Endothelial cell of umbilical vein (primary cell): ENCODE data around the gene SKP1. TPM values are rescaled to one million over a fixed set of nuclear protein-coding genes. Genes with fewer than 3 reads are reported as not detected.

Experiments
- BruUV-seq: library from RNA; stranded (reverse); fragments of 400-500 nt; replicated peaks from 2 replicates; lab custom pipeline; 2021; lab: Mats Ljungman, UMichigan
- CTCF ChIA-PET: fragments of 300-600, 350-600 bp; sonication (Branson Sonifier 250); formaldehyde crosslinking; loops from one replicate; lab custom pipeline; 2021; ENCODE audit warnings: antibody characterized with exemption, inconsistent platforms; lab: Charles Lee
- POLR2A ChIA-PET: fragments of 300-600, 350-600 bp; sonication (Branson Sonifier 250); formaldehyde crosslinking; loops from one replicate; lab custom pipeline; 2021; ENCODE audit warnings: antibody characterized with exemption, inconsistent platforms; lab: Charles Lee
- DNase-seq: peaks from one replicate; pipeline ENCODE4 v3.0.0-alpha.2; 2011; ENCODE audit warnings: low read depth, low spot score
- FAIRE-seq: peaks from 2 replicates; lab custom pipeline; 2011; peaks lifted over from hg19 to GRCh38; lab: Jason Lieb, UNC
- H2AFZ ChIP-seq: 2 replicates; pipeline ENCODE4 v1.6.0; 2012; ENCODE audit warnings: low read depth, low read length, control low read depth, inconsistent platforms
- H3K27ac ChIP-seq: 2 replicates; pipeline ENCODE4 v1.5.1; 2011; ENCODE audit warnings: low read depth, mild to moderate bottlenecking, control low read depth, low read length, moderate library complexity; ENCODE audit not compliant: insufficient read depth
- H3K27me3 ChIP-seq, 2 experiments: 2 replicates each; pipeline versions ENCODE4 v1.6.0 to v1.6.1; 2011; ENCODE audit warnings: low read length in 2 of 2, mixed read lengths in 1 of 2; ENCODE audit not compliant: control insufficient read depth in 2 of 2, insufficient read depth in 2 of 2
- H3K36me3 ChIP-seq, 2 experiments: 2 replicates in 1 of 2; 3 replicates in 1 of 2; pipeline ENCODE4 v1.5.1; 2011; ENCODE audit warnings: low read length in 2 of 2, mild to moderate bottlenecking in 1 of 2, moderate library complexity in 1 of 2; ENCODE audit not compliant: control insufficient read depth in 2 of 2, insufficient read depth in 2 of 2; ENCODE audit errors: extremely low read depth in 1 of 2
- H3K4me1 ChIP-seq: 3 replicates; pipeline ENCODE4 v1.5.1; 2011; ENCODE audit warnings: mild to moderate bottlenecking, low read length; ENCODE audit not compliant: control insufficient read depth, insufficient read depth; ENCODE audit errors: extremely low read depth
- H3K4me2 ChIP-seq: 2 replicates; pipeline ENCODE4 v1.6.1; 2011; ENCODE audit warnings: low read length, control low read depth, mixed read lengths; ENCODE audit not compliant: insufficient read depth
- H3K4me3 ChIP-seq, 3 experiments: fragments of 200-600 bp in 1 of 3; sonication (generic), shearing (Covaris generic) in 1 of 3; replicated peaks in 1 of 3; 2 replicates each; pipeline ENCODE4 v1.5.1; 2011 to 2016; ENCODE audit warnings: control low read depth in 3 of 3, low read length in 3 of 3, mild to moderate bottlenecking in 2 of 3, inconsistent platforms in 1 of 3, low read depth in 1 of 3, moderate library complexity in 1 of 3; ENCODE audit not compliant: insufficient read depth in 1 of 3
- H3K79me2 ChIP-seq: 2 replicates; pipeline ENCODE4 v1.6.0; 2012; ENCODE audit warnings: low read length, inconsistent platforms; ENCODE audit not compliant: control insufficient read depth, insufficient read depth
- H3K9ac ChIP-seq: replicated peaks from 2 replicates; pipeline ENCODE3; 2011; ENCODE audit warnings: low read length, control low read depth; ENCODE audit not compliant: insufficient read depth; ENCODE audit errors: extremely low read depth
- H3K9me1 ChIP-seq: replicated peaks from 3 replicates; pipeline ENCODE4 v1.6.0; 2011; ENCODE audit warnings: mild to moderate bottlenecking, low read length; ENCODE audit not compliant: control insufficient read depth, insufficient read depth; ENCODE audit errors: extremely low read depth
- H3K9me3 ChIP-seq: replicated peaks from 2 replicates; pipeline ENCODE4 v1.5.1; 2012; ENCODE audit warnings: low read length, inconsistent platforms; ENCODE audit not compliant: control insufficient read depth, insufficient read depth
- H4K20me1 ChIP-seq: replicated peaks from 2 replicates; pipeline ENCODE3; 2011; ENCODE audit warnings: mild to moderate bottlenecking, low read length; ENCODE audit not compliant: control insufficient read depth, insufficient read depth; ENCODE audit errors: extremely low read depth
- CTCF ChIP-seq, 2 donors: IDR thresholded peaks; 1 replicate in 1 of 2; 2 replicates in 1 of 2; pipeline ENCODE4 v1.5.1; 2011; ENCODE audit warnings: low read length in 2 of 2, mild to moderate bottlenecking in 2 of 2, moderate library complexity in 2 of 2, control low read depth in 1 of 2, inconsistent platforms in 1 of 2, low read depth in 1 of 2; ENCODE audit not compliant: insufficient read depth in 1 of 2; ENCODE audit errors: extremely low read depth in 1 of 2
- EZH2 ChIP-seq: IDR thresholded peaks from 2 replicates; pipeline ENCODE4 v1.6.1; 2012; ENCODE audit warnings: borderline replicate concordance, low read depth, mild to moderate bottlenecking, moderate library complexity, low read length, inconsistent platforms; ENCODE audit not compliant: severe bottlenecking
- FOS ChIP-seq: IDR thresholded peaks from 2 replicates; pipeline ENCODE4 v1.6.1; 2011; ENCODE audit warnings: mild to moderate bottlenecking, low read length, moderate library complexity, borderline replicate concordance; ENCODE audit not compliant: insufficient read depth
- GATA2 ChIP-seq: IDR thresholded peaks from 2 replicates; pipeline ENCODE4 v1.7.0; 2011; ENCODE audit warnings: low read depth, mild to moderate bottlenecking, moderate library complexity, mixed read lengths, low read length; ENCODE audit not compliant: insufficient read length, insufficient read depth
- JUN ChIP-seq: IDR thresholded peaks from 2 replicates; pipeline ENCODE4 v1.6.1; 2011; ENCODE audit warnings: borderline replicate concordance, low read depth; ENCODE audit not compliant: insufficient read length, insufficient read depth
- MAX ChIP-seq: IDR thresholded peaks from 2 replicates; pipeline ENCODE4 v1.6.1; 2011; ENCODE audit not compliant: insufficient read depth, insufficient read length
- MYC ChIP-seq: IDR thresholded peaks from one replicate; pipeline ENCODE4 v1.6.1; 2011; ENCODE audit warnings: mild to moderate bottlenecking, low read depth, low read length
- POLR2A ChIP-seq: IDR thresholded peaks from 2 replicates; pipeline ENCODE4 v1.6.1; 2012; ENCODE audit warnings: low read depth, mild to moderate bottlenecking, control low read depth, low read length
- POLR2AphosphoS5 ChIP-seq: IDR thresholded peaks from 2 replicates; pipeline ENCODE4 v1.6.1; 2012; ENCODE audit warnings: low read depth, mild to moderate bottlenecking, control low read depth, low read length, moderate library complexity; ENCODE audit not compliant: insufficient read depth
- dilution Hi-C: fragments of 300-500 bp; cut with MboI; formaldehyde crosslinking; loops from one replicate; pipeline ENCODE4 v1.15.0; 2019; ENCODE audit warnings: low sequenced_read_pairs; ENCODE audit not compliant: extremely low pct_ligation_motif_present
- intact Hi-C: fragments of 100-400 bp; cut with micrococcal nuclease; formaldehyde crosslinking; loops from one replicate; pipeline ENCODE4 v1.10.0; 2022
- polyA plus RNA-seq, 4 experiments: library from polyadenylated mRNA; depleted of rRNA in 3 of 4; stranded (reverse) in 3 of 4; unstranded in 1 of 4; fragments of >200 nt; gene quantifications; 2 replicates each; pipeline versions ENCODE4 v1.2.1 to v1.2.3, GENCODE V29; 2011 to 2012; ENCODE audit warnings: missing spikeins in 1 of 4
- total RNA-seq: library from RNA; stranded (reverse); gene quantifications from 2 replicates; pipeline ENCODE4 v1.2.3, GENCODE V29; 2021

SKP1 gene
- total and polyA plus RNA-seq, 2 donors (not counting 3 experiments of a cell fraction or from before 2014, with no cell fraction given) = 214 to 320 TPM

GRCh38 chr5:134118212-134118835, 58.4 kb downstream of the SKP1 start:
- Histone ChIP-seq H3K9me1 (no peaks in the 10 kb centered on the region), H3K27ac (no peak overlapping the region), H3K4me2 (no peak overlapping the region), H3K9ac (no peak overlapping the region), H3K4me3 (no peak overlapping the region), H3K9me3 (no peaks in the 10 kb centered on the region), H3K79me2 (no peaks in the 10 kb centered on the region), H3K4me1 (peaks cover 9% of the 10 kb centered on the region), H3K36me3 (no peaks in the 10 kb centered on the region), H2AFZ (no peak overlapping the region), H4K20me1 (no peaks in the 10 kb centered on the region), H3K27me3 (peaks cover 5 to 8% of the 10 kb centered on the region in 2 experiments)
- intact Hi-C loops (no loop called here), dilution Hi-C loops (no loop called here)
- no peak for TF ChIP-seq MAX
- TF ChIP-seq JUN = no peak
- TF ChIP-seq FOS = no peak
- TF ChIP-seq GATA2 = no peak
- TF ChIP-seq EZH2 = no peak
- TF ChIP-seq CTCF (IDR thresholded peaks at IDR 0.05; ENCODE audit: extremely low read depth in 1 of 2, insufficient read depth in 1 of 2, low read depth in 1 of 2, low read length in 2 of 2) = no peak
- TF ChIP-seq MYC = no peak
- TF ChIP-seq POLR2A = no peak
- TF ChIP-seq POLR2AphosphoS5 = no peak
- POLR2A ChIA-PET = no interaction called here
- no TSS peak for BruUV-seq
- CTCF ChIA-PET = interaction anchor here (1.1 to 3.1 kb wide), 3 partner anchors 11 to 79 kb away, joined by 5 to 10 read pairs (median 6); no protein-coding TSS in a partner anchor
- FAIRE-seq (no peak), DNase-seq (no peak)
